ENCODE measurements around the gene ATP23.

ATP23 gene

GRCh38 chr12:57908511-57908910 is 32.9 kb upstream of the ATP23 start:
- DNase-seq (ENCODE audit: low read depth): no peak

- DNase-seq (ENCODE audit: low read depth): no peak
Observed at GRCh38 chr12:57909056-57909455, 32.3 kb upstream of the ATP23 start.

- DNase-seq (ENCODE audit: low read depth): no peak
Observed at GRCh38 chr12:57909611-57910010, 31.8 kb upstream of the ATP23 start.

GRCh38 chr12:57918147-57918546 is 23.2 kb upstream of the ATP23 start:
- DNase-seq (ENCODE audit: low read depth): no peak

- no peak for DNase-seq (ENCODE audit: low read depth)
Observed at GRCh38 chr12:57927086-57927485, 14.3 kb upstream of the ATP23 start.

GRCh38 chr12:57929092-57929830 is 12.1 kb upstream of the ATP23 start:
- no peak for DNase-seq (ENCODE audit: low read depth)

GRCh38 chr12:57934819-57935218 is 6.5 kb upstream of the ATP23 start:
- DNase-seq (ENCODE audit: low read depth): no peak

GRCh38 chr12:57935331-57935730 is 6.0 kb upstream of the ATP23 start:
- DNase-seq (ENCODE audit: low read depth): no peak

- DNase-seq (ENCODE audit: low read depth): peak; percentile 85
Observed at GRCh38 chr12:57935839-57936512, 5.4 kb upstream of the ATP23 start.

- no peak for DNase-seq (ENCODE audit: low read depth)
Observed at GRCh38 chr12:57936513-57936883, 4.9 kb upstream of the ATP23 start.

GRCh38 chr12:57939291-57939690 is 2.1 kb upstream of the ATP23 start:
- DNase-seq (ENCODE audit: low read depth): no peak

- no peak for DNase-seq (ENCODE audit: low read depth)
Observed at GRCh38 chr12:57940052-57940914, 1.1 kb upstream of the ATP23 start.

- DNase-seq (ENCODE audit: low read depth): no peak
Observed at GRCh38 chr12:57940915-57941164, 527 bp upstream of the ATP23 start.

GRCh38 chr12:57943438-57944080 is 2.2 kb downstream of the ATP23 start:
- DNase-seq (ENCODE audit: low read depth): no peak

- no peak for DNase-seq (ENCODE audit: low read depth)
Observed at GRCh38 chr12:57944313-57945023, 3.1 kb downstream of the ATP23 start.

- no peak for DNase-seq (ENCODE audit: low read depth)
Observed at GRCh38 chr12:57952766-57953165, 11.4 kb downstream of the ATP23 start.

- no peak for DNase-seq (ENCODE audit: low read depth)
Observed at GRCh38 chr12:57954768-57955167, 13.4 kb downstream of the ATP23 start.

- no peak for DNase-seq (ENCODE audit: low read depth)
Observed at GRCh38 chr12:57958061-57958657, 16.8 kb downstream of the ATP23 start.

- no peak for DNase-seq (ENCODE audit: low read depth)
Observed at GRCh38 chr12:57964421-57964820, 23.1 kb downstream of the ATP23 start.

- DNase-seq (ENCODE audit: low read depth): no peak
Observed at GRCh38 chr12:57965766-57966165, 24.4 kb downstream of the ATP23 start.

- DNase-seq (ENCODE audit: low read depth): no peak
Observed at GRCh38 chr12:57966536-57966935, 25.2 kb downstream of the ATP23 start.

Data from activated T-cell treated with anti-CD3 and anti-CD28 coated beads for 24 hours (primary cell).